Cardiac septum (tissue), 1 donor: Measurements from ENCODE around the gene KAZN. TPM values are rescaled to one million over a fixed set of nuclear protein-coding genes. Genes with fewer than 3 reads are reported as not detected.

Source experiments
- DNase-seq: peaks from one replicate; pipeline ENCODE4 v3.0.0-alpha.2; 2020; ENCODE audit warnings: low spot score
- intact Hi-C: fragments of 100-400 bp; cut with DNase I; formaldehyde crosslinking; loops from one replicate; pipeline ENCODE4 v1.14.0; 2022
- total RNA-seq: library from RNA; stranded (reverse); fragmentation: NEBNext Ultra II Directional; extraction: Animal tissue kit (Norgen Biotek cat#: 25700); gene quantifications from one replicate; pipeline ENCODE4 v1.2.1, GENCODE V29; 2021
- donor health status: DM: no; HTN: no; CAD: no.

The KAZN gene
- total RNA-seq, 1 donor from 2014 or later, result 3.1 TPM

GRCh38 chr1:14755518-14756252 is 157.2 kb downstream of the KAZN start:
- intact Hi-C loops, result no loop called here
- DNase-seq, result no peak

GRCh38 chr1:14756589-14757285 is 158.3 kb downstream of the KAZN start:
- intact Hi-C loops, result no loop called here
- DNase-seq, result no peak

- no peak for DNase-seq
- intact Hi-C loops, result no loop called here
These were observed 158.8 kb downstream of the KAZN start for GRCh38 chr1:14757286-14757625.

GRCh38 chr1:14759042-14759818 is 160.7 kb downstream of the KAZN start:
- intact Hi-C loops, result no loop called here
- no peak for DNase-seq

GRCh38 chr1:14759843-14760242 is 161.4 kb downstream of the KAZN start:
- DNase-seq, result no peak
- intact Hi-C loops, result no loop called here

GRCh38 chr1:14760780-14761179 is 162.3 kb downstream of the KAZN start:
- no peak for DNase-seq
- intact Hi-C loops, result no loop called here

GRCh38 chr1:14761291-14762153 is 163.0 kb downstream of the KAZN start:
- intact Hi-C loops, result no loop called here

GRCh38 chr1:14763977-14764376 is 165.5 kb downstream of the KAZN start:
- DNase-seq, result no peak
- intact Hi-C loops, result no loop called here

More at GRCh38 chr1:14761291-14762153, 163.0 kb downstream of the KAZN start:
- DNase-seq, result no peak

- intact Hi-C loops, result no loop called here
- DNase-seq, result no peak
These were observed 167.3 kb downstream of the KAZN start for GRCh38 chr1:14765773-14766172.

GRCh38 chr1:14767075-14767474 is 168.6 kb downstream of the KAZN start:
- DNase-seq, result no peak
- intact Hi-C loops, result no loop called here

GRCh38 chr1:14768582-14769304 is 170.3 kb downstream of the KAZN start:
- intact Hi-C loops, result no loop called here

GRCh38 chr1:14769486-14770274 is 171.2 kb downstream of the KAZN start:
- no peak for DNase-seq
- intact Hi-C loops, result no loop called here

More at GRCh38 chr1:14768582-14769304, 170.3 kb downstream of the KAZN start:
- DNase-seq, result no peak

- intact Hi-C loops, result no loop called here
These were observed 175.0 kb downstream of the KAZN start for GRCh38 chr1:14773396-14774025.

GRCh38 chr1:14774225-14774624 is 175.7 kb downstream of the KAZN start:
- intact Hi-C loops, result no loop called here
- no peak for DNase-seq

More at GRCh38 chr1:14773396-14774025, 175.0 kb downstream of the KAZN start:
- DNase-seq, result no peak

- no peak for DNase-seq
- intact Hi-C loops, result loop anchor here (5.0 kb wide), 1 partner anchor 272 kb away; no protein-coding TSS in a partner anchor
These were observed 176.5 kb downstream of the KAZN start for GRCh38 chr1:14774988-14775387.

- DNase-seq, result no peak
- intact Hi-C loops, result loop anchor here (5.0 kb wide), 1 partner anchor 272 kb away; no protein-coding TSS in a partner anchor
These were observed 176.9 kb downstream of the KAZN start for GRCh38 chr1:14775434-14775833.
